Lung (tissue), 12 donors: Measurements from ENCODE around the gene SASH1. TPM values are rescaled to one million over a fixed set of nuclear protein-coding genes. Genes with fewer than 3 reads are reported as not detected.
A peak's percentile ranks its signal among the peaks of the same experiment; 100 is the strongest.

ENCODE experiments used
- ATAC-seq: fragments of 200-7000 bp; cut with Tn5 transposase; one replicate; pipeline ENCODE4 v1.9.1; 2020; ENCODE audit warnings: moderate number of reproducible peaks; ENCODE audit not compliant: insufficient read depth, low FRiP score
- DNase-seq, 3 donors: peaks; one replicate each; pipeline ENCODE4 v3.0.0-alpha.2; 2013 to 2017
- H3K27ac ChIP-seq, 2 donors: one replicate each; pipeline ENCODE4 v1.5.1; 2013; ENCODE audit warnings: mild to moderate bottlenecking in 2 of 2, moderate library complexity in 2 of 2, control low read depth in 1 of 2, inconsistent platforms in 1 of 2, low read depth in 1 of 2, low read length in 1 of 2
- H3K27me3 ChIP-seq, 3 donors: one replicate each; pipeline ENCODE4 v1.5.1; 2013; ENCODE audit warnings: low read length in 2 of 3; ENCODE audit not compliant: control insufficient read depth in 3 of 3, insufficient read depth in 3 of 3
- H3K36me3 ChIP-seq, 4 donors: one replicate each; pipeline ENCODE4 v1.5.1; 2013; ENCODE audit warnings: low read length in 4 of 4, mild to moderate bottlenecking in 1 of 4, moderate library complexity in 1 of 4; ENCODE audit not compliant: control insufficient read depth in 4 of 4, insufficient read depth in 4 of 4
- H3K4me1 ChIP-seq, 5 donors: one replicate each; pipeline ENCODE4 v1.5.1; 2013; ENCODE audit warnings: low read length in 5 of 5, mild to moderate bottlenecking in 2 of 5, moderate library complexity in 1 of 5; ENCODE audit not compliant: control insufficient read depth in 5 of 5, insufficient read depth in 5 of 5
- H3K4me3 ChIP-seq: one replicate; pipeline ENCODE4 v1.5.1; 2013; ENCODE audit warnings: mild to moderate bottlenecking, control low read depth, moderate library complexity
- H3K9ac ChIP-seq, 2 donors: one replicate each; pipeline ENCODE4 v1.5.1; 2013; ENCODE audit warnings: low read length in 2 of 2, control low read depth in 1 of 2; ENCODE audit not compliant: insufficient read depth in 1 of 2
- H3K9me3 ChIP-seq, 4 donors: one replicate each; pipeline ENCODE4 v1.5.1; 2013; ENCODE audit warnings: low read length in 3 of 4, mild to moderate bottlenecking in 1 of 4, moderate library complexity in 1 of 4; ENCODE audit not compliant: control insufficient read depth in 4 of 4, insufficient read depth in 3 of 4
- CTCF ChIP-seq: IDR thresholded peaks from 2 replicates; pipeline ENCODE4 v1.5.1; 2012; ENCODE audit warnings: mild to moderate bottlenecking; ENCODE audit errors: control extremely low read depth, extremely low read depth
- WGBS, 2 donors: extraction: QIAGEN DNeasy Blood & Tissue Kit; methylation state at CpG; one replicate each; pipeline ENCODE4 v1.1.7; 2013; 5-methylcytosine and 5-hydroxymethylcytosine counted together
- polyA plus RNA-seq, 2 donors: library from polyadenylated mRNA; stranded (reverse); fragments of 200-250 nt; gene quantifications; one replicate each; pipeline ENCODE4 v1.2.1, GENCODE V29; 2013
- total RNA-seq, 2 donors: library from RNA; depleted of rRNA in 1 of 2; stranded (reverse); fragments of >200 nt in 1 of 2; gene quantifications; one replicate each; pipeline ENCODE4 v1.2.1, GENCODE V29; 2014 to 2021
- donor health status: control.
- donor health status: control.
- donor health status: Bipolar disorder and iron deficiency.
- donor health status: healthy.
- donor health status: DM: yes; HTN: yes; CAD: no.

The SASH1 gene
- total and polyA plus RNA-seq, 4 donors = 18.8 to 114 (median 42.2) TPM

GRCh38 chr6:148494226-148494625 is 151.6 kb downstream of the SASH1 start:
- no peak overlapping the region for H3K27ac ChIP-seq
- H3K36me3 ChIP-seq = no peaks in the 10 kb centered on the region
- WGBS, 2 donors = 84 to 91% methylated on average over 8 of the region's 8 CpGs

GRCh38 chr6:148495029-148495428 is 152.4 kb downstream of the SASH1 start:
- ATAC-seq = no peak
- 78 to 83% methylated on average over 6 of the region's 6 CpGs for WGBS, 2 donors
- Histone ChIP-seq H3K4me3 (no peak overlapping the region), H3K4me1 (peaks cover 0 to 14% (median under 1%) of the 10 kb centered on the region in 5 donors), H3K27ac (peak overlapping the region in 1 of 2 donors; percentile 4), H3K9me3 (no peaks in the 10 kb centered on the region), H3K27me3 (no peaks in the 10 kb centered on the region), H3K9ac (no peak overlapping the region), H3K36me3 (no peaks in the 10 kb centered on the region)
- no peak for TF ChIP-seq CTCF
- DNase-seq = no peak

More at GRCh38 chr6:148494226-148494625, 151.6 kb downstream of the SASH1 start:
- DNase-seq = no peak
- H3K4me1 ChIP-seq = peaks cover 0 to 14% (median 0%) of the 10 kb centered on the region in 5 donors
- no peaks in the 10 kb centered on the region for H3K27me3 ChIP-seq
- no peak overlapping the region for H3K4me3 ChIP-seq
- no peak for ATAC-seq
- no peak for TF ChIP-seq CTCF
- no peaks in the 10 kb centered on the region for H3K9me3 ChIP-seq
- no peak overlapping the region for H3K9ac ChIP-seq

- no peaks in the 10 kb centered on the region for H3K9me3 ChIP-seq
- H3K9ac ChIP-seq = no peak overlapping the region
- DNase-seq (no peak), ATAC-seq (no peak)
- WGBS, 2 donors = 77 to 86% methylated on average over 2 of the region's 2 CpGs
- H3K4me3 ChIP-seq = no peak overlapping the region
- no peaks in the 10 kb centered on the region for H3K36me3 ChIP-seq
- TF ChIP-seq CTCF = no peak
- H3K27me3 ChIP-seq = no peaks in the 10 kb centered on the region
- H3K27ac ChIP-seq = peak overlapping the region in 1 of 2 donors; percentile 47
- peaks cover 4 to 29% (median 5%) of the 10 kb centered on the region in 5 donors for H3K4me1 ChIP-seq
These were observed 154.6 kb downstream of the SASH1 start for GRCh38 chr6:148497257-148497656.

GRCh38 chr6:148497717-148498116 is 155.1 kb downstream of the SASH1 start:
- ATAC-seq = no peak
- H3K9ac ChIP-seq = no peak overlapping the region
- no peak overlapping the region for H3K4me3 ChIP-seq
- no peak for TF ChIP-seq CTCF
- no peak for DNase-seq
- WGBS, 2 donors = 93 to 95% methylated on average over 5 of the region's 5 CpGs
- peaks cover 6 to 29% (median 9%) of the 10 kb centered on the region in 5 donors for H3K4me1 ChIP-seq
- no peaks in the 10 kb centered on the region for H3K27me3 ChIP-seq
- no peak overlapping the region for H3K27ac ChIP-seq
- no peaks in the 10 kb centered on the region for H3K9me3 ChIP-seq
- no peaks in the 10 kb centered on the region for H3K36me3 ChIP-seq
